Left lung (tissue), 10 donors: ENCODE data around the gene STAT1. TPM values are rescaled to one million over a fixed set of nuclear protein-coding genes. Genes with fewer than 3 reads are reported as not detected.
A peak's percentile ranks its signal among the peaks of the same experiment; 100 is the strongest.

Experiments
- ATAC-seq: fragments of 200-7000 bp; cut with Tn5 transposase; one replicate; pipeline ENCODE4 v1.9.1; 2020; ENCODE audit warnings: moderate library complexity
- DNase-seq, 4 donors: peaks; one replicate each; pipeline ENCODE4 v3.0.0-alpha.2; 2013 to 2020
- H3K27ac ChIP-seq, 2 donors: fragments of 200-600 bp; sonication (generic) in 1 of 2; one replicate each; pipeline versions ENCODE4 v1.5.0 to v1.8.0; 2020 to 2021
- H3K27me3 ChIP-seq, 2 donors: fragments of 200-600 bp; sonication (generic) in 1 of 2; one replicate each; pipeline versions ENCODE4 v1.5.0 to v1.8.0; 2020 to 2021
- H3K36me3 ChIP-seq, 2 donors: fragments of 200-600 bp; sonication (generic) in 1 of 2; one replicate each; pipeline versions ENCODE4 v1.5.0 to v1.8.0; 2020 to 2021
- H3K4me1 ChIP-seq, 2 donors: fragments of 200-600 bp; one replicate each; pipeline ENCODE4 v1.8.0; 2021
- H3K4me3 ChIP-seq, 2 donors: fragments of 200-600 bp; sonication (generic) in 1 of 2; one replicate each; pipeline versions ENCODE4 v1.5.0 to v1.8.0; 2020 to 2021; ENCODE audit warnings: mild to moderate bottlenecking in 1 of 2
- H3K9me3 ChIP-seq, 2 donors: fragments of 200-600 bp; sonication (generic) in 1 of 2; one replicate each; pipeline versions ENCODE4 v1.5.0 to v1.8.0; 2020 to 2021
- intact Hi-C, 2 donors: fragments of 100-400 bp; cut with DNase I; formaldehyde crosslinking; loops; one replicate each; pipeline versions ENCODE4 v1.11.2 to v1.14.2; 2022
- polyA plus RNA-seq, 6 donors: library from polyadenylated mRNA; unstranded; fragments of 120-200 nt; gene quantifications; one replicate each; pipeline ENCODE4 v1.2.1, GENCODE V29; 2013; ENCODE audit not compliant: insufficient read length in 6 of 6
- total RNA-seq, 2 donors: library from RNA; stranded (reverse); fragmentation: NEBNext Ultra II Directional; extraction: Animal tissue kit (Norgen Biotek cat#: 25700); gene quantifications; one replicate each; pipeline ENCODE4 v1.2.1, GENCODE V29; 2021
- TF ChIP-seq, protein P1 (sequence below), 2 donors: fragments of 200-600 bp; sonication (generic) in 1 of 2; IDR thresholded peaks; one replicate each; pipeline versions ENCODE4 v1.5.0 to v1.8.0; 2021; ENCODE audit warnings: antibody characterized with exemption in 2 of 2
- donor health status: DM: no; HTN: yes; CAD: no.
- donor health status: DM: no; HTN: no; CAD: no.

The STAT1 gene
- total and polyA plus RNA-seq, 8 donors: 54.0 to 144 (median 65.2) TPM

- intact Hi-C loops: loop anchor here in 1 of 2 donors (10.0 kb wide), 1 partner anchor 252 kb away; no protein-coding TSS in a partner anchor
- no peaks in the 10 kb centered on the region for H3K27me3 ChIP-seq
- peaks cover 6 to 33% of the 10 kb centered on the region in 2 donors for H3K4me1 ChIP-seq
- H3K4me3 ChIP-seq: no peak overlapping the region
- DNase-seq (peak in 1 of 4 donors; percentile 41), ATAC-seq (peak; percentile 65)
- H3K36me3 ChIP-seq: no peaks in the 10 kb centered on the region
- TF ChIP-seq, protein P1, sequence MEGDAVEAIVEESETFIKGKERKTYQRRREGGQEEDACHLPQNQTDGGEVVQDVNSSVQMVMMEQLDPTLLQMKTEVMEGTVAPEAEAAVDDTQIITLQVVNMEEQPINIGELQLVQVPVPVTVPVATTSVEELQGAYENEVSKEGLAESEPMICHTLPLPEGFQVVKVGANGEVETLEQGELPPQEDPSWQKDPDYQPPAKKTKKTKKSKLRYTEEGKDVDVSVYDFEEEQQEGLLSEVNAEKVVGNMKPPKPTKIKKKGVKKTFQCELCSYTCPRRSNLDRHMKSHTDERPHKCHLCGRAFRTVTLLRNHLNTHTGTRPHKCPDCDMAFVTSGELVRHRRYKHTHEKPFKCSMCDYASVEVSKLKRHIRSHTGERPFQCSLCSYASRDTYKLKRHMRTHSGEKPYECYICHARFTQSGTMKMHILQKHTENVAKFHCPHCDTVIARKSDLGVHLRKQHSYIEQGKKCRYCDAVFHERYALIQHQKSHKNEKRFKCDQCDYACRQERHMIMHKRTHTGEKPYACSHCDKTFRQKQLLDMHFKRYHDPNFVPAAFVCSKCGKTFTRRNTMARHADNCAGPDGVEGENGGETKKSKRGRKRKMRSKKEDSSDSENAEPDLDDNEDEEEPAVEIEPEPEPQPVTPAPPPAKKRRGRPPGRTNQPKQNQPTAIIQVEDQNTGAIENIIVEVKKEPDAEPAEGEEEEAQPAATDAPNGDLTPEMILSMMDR (IDR thresholded peaks at IDR 0.05): no peak
- H3K27ac ChIP-seq: no peak overlapping the region
- no peaks in the 10 kb centered on the region for H3K9me3 ChIP-seq
These were observed 22.4 kb upstream of the STAT1 start for GRCh38 chr2:191036363-191036762.

- Histone ChIP-seq H3K9me3 (no peaks in the 10 kb centered on the region), H3K36me3 (no peaks in the 10 kb centered on the region), H3K27me3 (no peaks in the 10 kb centered on the region), H3K4me1 (peaks cover 6 to 42% of the 10 kb centered on the region in 2 donors), H3K4me3 (no peak overlapping the region), H3K27ac (peak overlapping the region in 1 of 2 donors; percentile 34)
- TF ChIP-seq, protein P1 (IDR thresholded peaks at IDR 0.05): no peak
- peak in 1 of 4 donors; percentile 46 for DNase-seq
- ATAC-seq: peak; percentile 58
- intact Hi-C loops: loop anchor here in 1 of 2 donors (10.0 kb wide), 1 partner anchor 248 kb away; no protein-coding TSS in a partner anchor
These were observed 18.8 kb upstream of the STAT1 start for GRCh38 chr2:191032588-191033429.

GRCh38 chr2:191031256-191031655 is 17.3 kb upstream of the STAT1 start:
- Histone ChIP-seq H3K9me3 (no peaks in the 10 kb centered on the region), H3K4me3 (no peak overlapping the region), H3K36me3 (no peaks in the 10 kb centered on the region), H3K4me1 (peaks cover 6 to 48% of the 10 kb centered on the region in 2 donors), H3K27me3 (no peaks in the 10 kb centered on the region), H3K27ac (no peak overlapping the region)
- DNase-seq (no peak), ATAC-seq (no peak)
- TF ChIP-seq, protein P1 (IDR thresholded peaks at IDR 0.05): no peak
- intact Hi-C loops: loop anchor here in 1 of 2 donors (10.0 kb wide), 1 partner anchor 246 kb away; no protein-coding TSS in a partner anchor

DNA sequence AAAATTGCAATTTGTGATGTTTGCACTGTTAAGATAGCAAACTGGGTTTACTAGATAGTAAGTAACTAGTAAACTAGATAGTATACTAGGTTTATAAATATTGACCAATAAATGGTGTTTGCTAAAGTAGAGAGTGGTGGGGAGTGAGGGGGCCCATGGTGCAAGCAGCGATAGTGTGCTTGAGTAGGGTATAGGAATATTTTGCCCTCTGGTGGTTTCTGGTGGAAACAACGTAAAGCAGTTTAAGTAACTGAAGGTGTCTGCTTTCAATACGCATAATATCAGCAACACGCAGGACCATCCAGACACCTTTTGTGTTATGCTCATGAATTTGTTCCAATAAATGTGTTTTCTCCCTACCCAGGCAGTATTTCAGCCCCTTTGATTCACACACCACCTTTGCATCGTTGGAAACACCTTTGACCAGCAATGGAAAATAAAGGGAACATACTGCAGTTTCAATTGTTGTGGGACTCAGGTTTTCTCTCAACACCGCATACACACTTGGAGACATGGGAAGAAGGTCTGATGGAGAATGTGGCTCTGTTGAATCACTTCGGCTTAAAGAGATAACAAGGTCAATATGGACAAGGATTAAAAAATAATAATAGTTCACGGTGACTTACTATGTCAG is 16.7 kb upstream of the STAT1 start:
- no peaks in the 10 kb centered on the region for H3K9me3 ChIP-seq
- H3K27ac ChIP-seq: no peak overlapping the region
- TF ChIP-seq, protein P1 (IDR thresholded peaks at IDR 0.05): peak; percentile 65 to 70
- H3K4me1 ChIP-seq: peaks cover 6 to 48% of the 10 kb centered on the region in 2 donors
- no peaks in the 10 kb centered on the region for H3K36me3 ChIP-seq
- H3K27me3 ChIP-seq: no peaks in the 10 kb centered on the region
- DNase-seq (no peak), ATAC-seq (peak; percentile 72)
- no peak overlapping the region for H3K4me3 ChIP-seq
- intact Hi-C loops: loop anchor here in 1 of 2 donors (10.0 kb wide), 1 partner anchor 246 kb away; no protein-coding TSS in a partner anchor
